A549 (cell line): ENCODE data around the gene HCFC2.

Source experiments
- BCL3 ChIP-seq: fragments of >200 bp; sonication (Bioruptor Twin); formaldehyde crosslinking; IDR thresholded peaks from 3 replicates; pipeline ENCODE4 v1.6.1; 2016
- CHD2 ChIP-seq: fragments of 150-350 bp; IDR thresholded peaks from 2 replicates; pipeline ENCODE4 v1.6.1; 2014; ENCODE audit warnings: low read length; ENCODE audit not compliant: partially characterized antibody
- CTCF ChIP-seq: fragments of >200 bp; sonication (Bioruptor Twin); formaldehyde crosslinking; IDR thresholded peaks from 3 replicates; pipeline ENCODE4 v1.5.1; 2016
- EP300 ChIP-seq, 2 experiments: fragments of >200 bp; sonication (Bioruptor Twin); formaldehyde crosslinking; IDR thresholded peaks; 2 replicates in 1 of 2; 3 replicates in 1 of 2; pipeline ENCODE4 v1.6.1; 2016 to 2017
- KDM1A ChIP-seq: fragments of 200-600 bp; sonication (generic); IDR thresholded peaks from 2 replicates; pipeline ENCODE4 v1.6.1; 2016; ENCODE audit warnings: low read depth, mild to moderate bottlenecking
- MAX ChIP-seq: IDR thresholded peaks from 2 replicates; pipeline ENCODE4 v1.6.1; 2012
- POLR2A ChIP-seq: IDR thresholded peaks from 2 replicates; pipeline ENCODE4 v1.6.1; 2012; ENCODE audit warnings: mild to moderate bottlenecking, low read length
- REST ChIP-seq: fragments of 200-600 bp; sonication (generic); IDR thresholded peaks from 2 replicates; pipeline ENCODE4 v1.6.1; 2016; ENCODE audit warnings: antibody characterized with exemption, mild to moderate bottlenecking, moderate library complexity
- SMC3 ChIP-seq: fragments of >200 bp; sonication (Bioruptor Twin); formaldehyde crosslinking; IDR thresholded peaks from 3 replicates; pipeline ENCODE4 v1.6.1; 2018; ENCODE audit warnings: inconsistent platforms
- SREBF2 ChIP-seq: fragments of 450-650 bp; IDR thresholded peaks from 2 replicates; pipeline ENCODE4 v1.6.1; 2014; ENCODE audit warnings: mild to moderate bottlenecking, moderate library complexity
- USF2 ChIP-seq: fragments of 450-650 bp; IDR thresholded peaks from 2 replicates; pipeline ENCODE4 v1.6.1; 2014; ENCODE audit warnings: antibody characterized with exemption

- TF ChIP-seq BCL3 (no peak), CTCF (no peak), EP300 (IDR thresholded peaks at IDR 0.05) (no peak), MAX (no peak), SREBF2 (no peak), USF2 (no peak), KDM1A (no peak), CHD2 (no peak), REST (no peak), SMC3 (no peak), POLR2A (no peak)
Observed at GRCh38 chr12:104097954-104098353, 33.6 kb downstream of the HCFC2 start.
